Left ventricle myocardium inferior (tissue), 1 donor: ENCODE measurements around the gene CD79B. TPM values are rescaled to one million over a fixed set of nuclear protein-coding genes. Genes with fewer than 3 reads are reported as not detected.

Experiments
- DNase-seq: peaks from one replicate; pipeline ENCODE4 v3.0.0-alpha.2; 2020
- H3K27ac ChIP-seq: fragments of 200-600 bp; replicated peaks from 2 replicates; pipeline ENCODE4 v1.8.0; 2021
- H3K27me3 ChIP-seq: fragments of 200-600 bp; 2 replicates; pipeline ENCODE4 v1.8.0; 2021; ENCODE audit warnings: low read depth
- H3K36me3 ChIP-seq: fragments of 200-600 bp; 2 replicates; pipeline ENCODE4 v1.8.0; 2021
- H3K4me1 ChIP-seq: fragments of 200-600 bp; 2 replicates; pipeline ENCODE4 v1.8.0; 2021
- H3K4me3 ChIP-seq: fragments of 200-600 bp; 2 replicates; pipeline ENCODE4 v1.8.0; 2021; ENCODE audit warnings: mild to moderate bottlenecking, moderate library complexity
- H3K9me3 ChIP-seq: fragments of 200-600 bp; replicated peaks from 2 replicates; pipeline ENCODE4 v1.8.0; 2021
- CTCF ChIP-seq: fragments of 200-600 bp; IDR thresholded peaks from 2 replicates; pipeline ENCODE4 v1.8.0; 2021; ENCODE audit warnings: antibody characterized with exemption, mild to moderate bottlenecking, borderline replicate concordance
- intact Hi-C: fragments of 100-400 bp; cut with micrococcal nuclease; formaldehyde crosslinking; loops from one replicate; pipeline ENCODE4 v1.11.0; 2022
- total RNA-seq: library from RNA; stranded (reverse); fragmentation: NEBNext Ultra II Directional; extraction: Animal tissue kit (Norgen Biotek cat#: 25700); gene quantifications from one replicate; pipeline ENCODE4 v1.2.1, GENCODE V29; 2021
- donor health status: DM: no; HTN: yes; CAD: no; lungs with severe emphysema.

The CD79B gene
- total RNA-seq, 1 donor from 2014 or later = 4.6 TPM

GRCh38 chr17:63946440-63947363, 14.6 kb upstream of the CD79B start:
- DNase-seq = no peak
- no peaks in the 10 kb centered on the region for H3K9me3 ChIP-seq
- intact Hi-C loops = no loop called here
- H3K27ac ChIP-seq = no peak overlapping the region
- peaks cover 5% of the 10 kb centered on the region for H3K27me3 ChIP-seq
- H3K4me3 ChIP-seq = no peak overlapping the region
- H3K4me1 ChIP-seq = peaks cover 13% of the 10 kb centered on the region
- no peaks in the 10 kb centered on the region for H3K36me3 ChIP-seq
- TF ChIP-seq CTCF = peak; percentile 87

GRCh38 chr17:63945784-63946439, 13.8 kb upstream of the CD79B start:
- TF ChIP-seq CTCF = no peak
- no peak for DNase-seq
- Histone ChIP-seq H3K4me1 (peaks cover 13% of the 10 kb centered on the region), H3K4me3 (no peak overlapping the region), H3K27me3 (peaks cover 5% of the 10 kb centered on the region), H3K27ac (no peak overlapping the region), H3K9me3 (no peaks in the 10 kb centered on the region), H3K36me3 (no peaks in the 10 kb centered on the region)
- intact Hi-C loops = no loop called here

- Histone ChIP-seq H3K27me3 (peaks cover 5% of the 10 kb centered on the region), H3K36me3 (no peaks in the 10 kb centered on the region), H3K4me1 (peaks cover 6% of the 10 kb centered on the region), H3K4me3 (no peak overlapping the region), H3K27ac (no peak overlapping the region), H3K9me3 (no peaks in the 10 kb centered on the region)
- no peak for DNase-seq
- intact Hi-C loops = no loop called here
- TF ChIP-seq CTCF = no peak
Measured at GRCh38 chr17:63944736-63945499, 12.8 kb upstream of the CD79B start.

GRCh38 chr17:63943745-63944144, 11.6 kb upstream of the CD79B start:
- H3K36me3 ChIP-seq = no peaks in the 10 kb centered on the region
- intact Hi-C loops = no loop called here
- H3K27me3 ChIP-seq = no peaks in the 10 kb centered on the region
- H3K9me3 ChIP-seq = no peaks in the 10 kb centered on the region
- TF ChIP-seq CTCF = no peak
- DNase-seq = no peak
- H3K27ac ChIP-seq = no peak overlapping the region
- peaks cover 6% of the 10 kb centered on the region for H3K4me1 ChIP-seq
- no peak overlapping the region for H3K4me3 ChIP-seq

- Histone ChIP-seq H3K4me3 (no peak overlapping the region), H3K9me3 (no peaks in the 10 kb centered on the region), H3K4me1 (peaks cover 6% of the 10 kb centered on the region), H3K27ac (no peak overlapping the region), H3K36me3 (no peaks in the 10 kb centered on the region), H3K27me3 (no peaks in the 10 kb centered on the region)
- intact Hi-C loops = no loop called here
- no peak for DNase-seq
- no peak for TF ChIP-seq CTCF
Measured at GRCh38 chr17:63942309-63942985, 10.3 kb upstream of the CD79B start.
